Chondrocyte (in vitro differentiated cells): ENCODE measurements around the gene SNAP47. TPM values are rescaled to one million over a fixed set of nuclear protein-coding genes. Genes with fewer than 3 reads are reported as not detected.

ENCODE experiments used
- DNase-seq: peaks from one replicate; pipeline ENCODE4 v3.0.0; 2021; ENCODE audit warnings: mixed read lengths, low spot score
- H3K27ac Mint-ChIP-seq: one replicate; pipeline ENCODE4 v1.8.0; 2021; ENCODE audit warnings: mild to moderate bottlenecking, moderate library complexity, mixed read lengths; ENCODE audit not compliant: unreplicated experiment
- H3K27me3 Mint-ChIP-seq: 2 replicates; pipeline ENCODE4 v1.8.0; 2021; ENCODE audit warnings: low read depth, mixed read lengths
- H3K36me3 Mint-ChIP-seq: 2 replicates; pipeline ENCODE4 v1.8.0; 2021; ENCODE audit warnings: low read depth, mixed read lengths
- H3K4me1 Mint-ChIP-seq: 2 replicates; pipeline ENCODE4 v1.8.0; 2021; ENCODE audit warnings: low read depth, mild to moderate bottlenecking, mixed read lengths
- H3K4me3 Mint-ChIP-seq: one replicate; pipeline ENCODE4 v1.8.0; 2021; ENCODE audit warnings: mild to moderate bottlenecking, moderate library complexity, mixed read lengths; ENCODE audit not compliant: unreplicated experiment
- H3K9me3 Mint-ChIP-seq: 2 replicates; pipeline ENCODE4 v1.8.0; 2021; ENCODE audit warnings: low read depth, mixed read lengths
- total RNA-seq: library from RNA; stranded (reverse); gene quantifications from 3 replicates; pipeline ENCODE4 v1.2.1, GENCODE V29; 2021
- TF ChIP-seq, protein P1 (sequence below): fragments of 200-600 bp; sonication (generic); IDR thresholded peaks from 2 replicates; pipeline ENCODE4 v1.5.0; 2021; ENCODE audit warnings: antibody characterized with exemption, mild to moderate bottlenecking, moderate library complexity

The SNAP47 gene
- total RNA-seq, 1 donor from 2014 or later, result 22.5 TPM

DNA sequence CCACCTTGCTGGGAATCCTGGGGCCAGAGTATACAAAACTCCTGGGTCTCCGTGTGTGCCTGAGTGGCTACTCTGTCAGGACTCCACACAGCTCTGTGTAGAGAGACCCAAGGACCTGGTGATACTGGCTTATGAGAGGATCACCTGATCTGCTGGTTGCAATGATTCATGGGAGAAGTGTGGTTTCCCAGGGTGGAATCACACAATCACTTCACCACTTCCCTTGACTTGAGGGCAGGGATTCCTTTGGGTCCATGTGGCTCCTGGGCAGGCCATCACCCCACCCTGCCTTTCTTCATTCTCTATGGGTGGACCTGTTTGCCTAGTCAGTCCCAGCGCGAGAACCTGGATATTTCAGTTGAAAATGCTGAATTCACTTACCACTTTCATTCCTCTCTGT lies 93.6 kb downstream of the SNAP47 start:
- H3K27me3 Mint-ChIP-seq, result peaks cover 47% of the 10 kb centered on the region
- H3K4me3 Mint-ChIP-seq, result no peak overlapping the region
- H3K4me1 Mint-ChIP-seq, result no peaks in the 10 kb centered on the region
- TF ChIP-seq, protein P1, sequence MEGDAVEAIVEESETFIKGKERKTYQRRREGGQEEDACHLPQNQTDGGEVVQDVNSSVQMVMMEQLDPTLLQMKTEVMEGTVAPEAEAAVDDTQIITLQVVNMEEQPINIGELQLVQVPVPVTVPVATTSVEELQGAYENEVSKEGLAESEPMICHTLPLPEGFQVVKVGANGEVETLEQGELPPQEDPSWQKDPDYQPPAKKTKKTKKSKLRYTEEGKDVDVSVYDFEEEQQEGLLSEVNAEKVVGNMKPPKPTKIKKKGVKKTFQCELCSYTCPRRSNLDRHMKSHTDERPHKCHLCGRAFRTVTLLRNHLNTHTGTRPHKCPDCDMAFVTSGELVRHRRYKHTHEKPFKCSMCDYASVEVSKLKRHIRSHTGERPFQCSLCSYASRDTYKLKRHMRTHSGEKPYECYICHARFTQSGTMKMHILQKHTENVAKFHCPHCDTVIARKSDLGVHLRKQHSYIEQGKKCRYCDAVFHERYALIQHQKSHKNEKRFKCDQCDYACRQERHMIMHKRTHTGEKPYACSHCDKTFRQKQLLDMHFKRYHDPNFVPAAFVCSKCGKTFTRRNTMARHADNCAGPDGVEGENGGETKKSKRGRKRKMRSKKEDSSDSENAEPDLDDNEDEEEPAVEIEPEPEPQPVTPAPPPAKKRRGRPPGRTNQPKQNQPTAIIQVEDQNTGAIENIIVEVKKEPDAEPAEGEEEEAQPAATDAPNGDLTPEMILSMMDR, result no peak
- no peak overlapping the region for H3K27ac Mint-ChIP-seq
- DNase-seq, result no peak
- H3K36me3 Mint-ChIP-seq, result peaks cover 5% of the 10 kb centered on the region
- H3K9me3 Mint-ChIP-seq, result peaks cover 21% of the 10 kb centered on the region

Other genes with a start within 250 kb of the SNAP47 start
- 4.2 to 6.3 TPM (median 4.6 TPM) in 3 replicates for gene ZNF678, start 171.9 kb upstream of the SNAP47 start, total RNA-seq
- 15.0 to 24.2 TPM (median 17.8 TPM) in 3 replicates for gene JMJD4, start 133 bp upstream of the SNAP47 start, total RNA-seq
- not detected in 3 replicates for gene PRSS38, start 80.2 kb downstream of the SNAP47 start, total RNA-seq
- gene WNT9A, start 212.5 kb downstream of the SNAP47 start, total RNA-seq, result 2.5 to 4.2 TPM (median 2.7 TPM) in 3 replicates